RPMI7951 (cell line): Measurements from ENCODE around the gene TCTN1. TPM values are rescaled to one million over a fixed set of nuclear protein-coding genes. Genes with fewer than 3 reads are reported as not detected.
A peak's percentile ranks its signal among the peaks of the same experiment; 100 is the strongest.
"Not testable (repeated sequence)": the region's sequence is repeated elsewhere in the genome, so short reads cannot be mapped to it uniquely, and the experiment has no call there.

ENCODE experiments used
- DNase-seq: peaks from one replicate; pipeline ENCODE4 v3.0.0-alpha.2; 2012; ENCODE audit warnings: low read depth
- total RNA-seq: library from RNA; depleted of rRNA; stranded (reverse); fragments of >200 nt; shearing (Covaris generic); gene quantifications from 2 replicates; pipeline ENCODE4 v1.2.3, GENCODE V29; 2014; rRNA removed

Gene TCTN1
- 18.9 and 24.6 TPM in 2 replicates for total RNA-seq

GRCh38 chr12:110613771-110614684 is at the start of gene TCTN1:
Gene TCTN1 (plus strand): TSS chr12:110614129. CDS start chr12:110614183, 54 bp downstream.
- DNase-seq = peak; percentile 91

DNA sequence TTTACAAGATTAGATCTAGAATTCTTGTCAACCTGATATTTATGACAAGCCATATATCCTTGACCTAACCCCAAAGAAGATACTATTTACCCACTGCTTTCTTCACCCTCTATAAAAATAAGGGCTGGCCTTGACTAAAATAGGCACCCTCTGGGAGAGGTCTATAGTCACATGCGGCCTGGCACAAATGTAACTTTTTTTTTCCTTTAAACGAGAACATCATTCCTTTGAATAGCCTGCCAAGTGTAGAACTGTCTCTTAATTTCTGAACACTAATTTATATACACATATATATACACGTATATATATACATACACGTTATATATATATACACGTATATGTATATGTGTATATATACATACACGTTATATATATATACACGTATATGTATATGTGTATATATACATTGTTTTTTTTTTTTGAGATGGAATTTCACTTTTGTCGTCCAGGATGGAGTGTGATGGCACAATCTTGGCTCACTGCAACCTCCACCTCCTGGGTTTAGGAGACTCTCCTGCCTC is 49.4 kb upstream of the TCTN1 start:
- DNase-seq = no peak

DNA sequence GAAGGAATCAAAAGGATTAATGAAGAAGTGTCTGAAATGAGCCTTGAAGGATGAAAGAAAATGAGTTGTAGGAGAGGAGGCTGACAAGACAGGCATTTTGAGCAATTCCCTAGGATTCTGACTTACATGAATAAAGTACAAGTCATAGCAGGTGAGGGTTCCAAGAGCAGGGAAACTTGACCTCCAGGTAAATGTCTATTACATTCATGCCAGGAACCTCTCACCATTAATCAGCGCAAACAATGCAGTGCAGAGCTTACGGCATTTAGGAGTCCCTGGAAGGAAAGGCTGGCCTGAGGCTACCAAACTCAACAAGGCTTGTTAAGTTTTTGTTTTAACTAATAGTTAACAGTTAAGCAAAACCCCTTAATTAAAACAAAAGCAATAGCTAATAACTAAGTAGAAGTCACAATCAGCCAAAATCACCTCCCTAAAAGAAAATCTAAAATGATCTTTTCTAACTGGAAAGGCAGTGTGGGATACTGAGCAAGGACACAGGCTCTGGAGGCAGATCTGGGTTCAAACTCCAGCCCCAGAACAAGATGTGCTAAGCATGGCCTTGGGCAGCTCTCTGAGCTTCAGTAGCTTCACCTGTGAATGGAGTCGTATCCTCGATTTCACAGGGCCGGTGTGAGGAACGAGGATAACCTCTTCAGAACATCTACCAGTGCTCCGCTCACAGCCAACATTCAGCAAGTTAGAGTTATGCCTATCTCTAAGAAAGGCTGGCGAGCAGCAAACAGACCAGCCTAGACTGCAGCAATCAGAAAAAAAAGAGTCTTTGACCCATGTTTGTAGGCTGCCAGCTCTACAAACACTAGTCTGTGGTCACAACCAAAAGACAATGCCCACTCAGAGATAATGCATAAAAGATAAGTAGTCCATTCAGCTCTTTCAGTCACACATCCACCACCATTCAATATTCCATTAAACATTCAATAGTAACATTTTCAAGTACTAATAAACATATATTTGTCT is 47.7 kb upstream of the TCTN1 start:
- DNase-seq = no peak

DNA sequence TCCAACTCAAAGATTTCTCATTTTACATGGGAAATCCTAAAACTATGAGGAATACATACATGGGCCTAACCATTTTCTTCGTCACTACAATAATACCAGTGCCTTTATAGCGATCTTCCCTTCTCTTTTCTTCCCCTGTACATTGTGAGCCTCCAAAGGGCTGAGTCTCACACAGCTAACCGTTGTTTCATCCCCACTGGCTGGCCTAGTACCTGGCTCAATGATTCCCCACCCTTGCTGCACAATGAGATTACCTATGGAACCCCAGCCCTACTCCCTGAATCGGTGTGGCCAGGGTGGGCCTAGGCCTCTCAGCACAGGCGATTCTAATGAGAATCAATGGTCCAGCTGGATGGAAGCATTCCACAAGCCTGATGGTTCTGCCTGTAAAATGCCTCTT is 46.9 kb upstream of the TCTN1 start:
- no peak for DNase-seq

DNA sequence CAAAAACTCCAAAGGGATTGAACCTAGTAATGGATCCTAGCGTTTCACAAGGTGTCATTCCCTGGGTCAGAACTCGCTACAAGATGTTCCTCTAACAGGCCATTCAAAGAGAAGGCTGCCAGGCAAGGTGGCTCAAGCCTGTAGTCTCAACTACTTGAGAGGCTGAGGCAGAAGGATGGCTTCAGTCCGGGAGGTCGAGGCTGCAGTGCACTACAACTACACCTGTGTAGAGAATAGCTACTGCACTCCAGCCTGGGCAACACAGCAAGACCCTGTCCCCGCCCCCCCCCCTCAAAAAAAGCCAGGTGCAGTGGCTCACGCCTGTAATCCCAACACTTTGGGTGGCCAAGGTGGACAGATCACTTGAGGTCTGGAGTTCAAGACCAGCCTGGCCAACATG is 45.2 kb upstream of the TCTN1 start:
- DNase-seq = no peak

GRCh38 chr12:110569838-110570237 is 44.1 kb upstream of the TCTN1 start:
- DNase-seq = not testable (repeated sequence)

- DNase-seq = not testable (repeated sequence)
These were observed 43.1 kb upstream of the TCTN1 start for GRCh38 chr12:110570798-110571197.

- no peak for DNase-seq
These were observed 39.9 kb upstream of the TCTN1 start for GRCh38 chr12:110574044-110574443.

GRCh38 chr12:110574717-110575230 is 39.2 kb upstream of the TCTN1 start:
- DNase-seq = not testable (repeated sequence)

DNA sequence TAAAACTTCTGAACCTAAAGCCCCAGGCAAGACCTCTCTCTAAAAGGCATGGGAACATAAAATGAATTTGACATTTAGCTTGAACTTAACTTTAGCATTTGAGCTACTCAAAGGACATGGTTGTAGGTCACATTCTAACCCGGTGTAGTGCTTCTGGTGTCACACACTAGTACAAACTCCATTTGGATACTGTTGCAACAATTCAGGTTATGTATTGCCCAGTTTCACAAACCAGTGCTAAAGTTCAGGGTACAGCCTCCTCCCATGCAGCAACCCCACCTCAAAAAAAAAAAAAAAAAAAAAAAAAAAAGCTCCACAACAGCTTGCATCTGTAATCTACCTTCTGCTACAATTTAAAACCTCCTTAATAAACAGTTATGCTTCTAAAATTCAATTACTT is 38.6 kb upstream of the TCTN1 start:
- DNase-seq = no peak

GRCh38 chr12:110576504-110576903 is 37.4 kb upstream of the TCTN1 start:
- DNase-seq = no peak

DNA sequence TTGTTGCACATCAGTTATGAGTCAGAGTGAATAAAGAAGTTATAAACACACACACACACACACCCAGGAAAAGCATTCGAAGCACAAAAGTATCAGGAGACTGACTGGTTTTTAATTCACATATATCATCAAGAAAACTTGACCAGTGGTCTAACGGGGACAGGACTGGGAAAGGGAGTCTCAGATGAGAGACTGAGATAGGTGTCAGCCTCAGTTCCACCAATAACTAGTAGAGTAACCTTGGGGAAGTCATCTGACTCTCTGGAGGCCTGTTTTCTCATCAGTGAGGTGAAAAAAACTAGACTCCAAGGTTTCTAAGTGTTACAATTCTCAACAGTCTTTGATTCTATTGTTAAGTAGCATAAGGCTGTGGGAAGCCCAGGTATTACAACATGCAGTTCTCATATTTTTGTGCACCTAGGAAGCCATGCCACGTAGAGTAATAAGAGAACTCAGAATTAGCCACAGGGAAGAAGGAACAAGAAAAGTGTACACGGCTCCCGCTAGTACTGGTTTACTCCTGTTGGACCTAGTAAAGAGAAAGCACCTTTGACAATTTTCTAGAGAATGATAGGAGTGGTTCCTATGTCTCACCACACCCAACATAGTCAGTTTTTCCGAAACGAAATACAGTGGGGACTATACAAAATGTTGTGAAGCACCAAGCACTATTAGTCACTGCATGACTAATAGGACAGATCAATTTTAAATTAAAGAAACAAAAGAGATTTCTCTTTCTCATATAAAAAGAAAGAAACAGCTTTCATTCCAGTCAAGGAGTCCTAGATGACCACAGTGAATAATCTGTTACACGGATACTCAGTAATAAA is 35.9 kb upstream of the TCTN1 start:
- DNase-seq = peak; percentile 82

DNA sequence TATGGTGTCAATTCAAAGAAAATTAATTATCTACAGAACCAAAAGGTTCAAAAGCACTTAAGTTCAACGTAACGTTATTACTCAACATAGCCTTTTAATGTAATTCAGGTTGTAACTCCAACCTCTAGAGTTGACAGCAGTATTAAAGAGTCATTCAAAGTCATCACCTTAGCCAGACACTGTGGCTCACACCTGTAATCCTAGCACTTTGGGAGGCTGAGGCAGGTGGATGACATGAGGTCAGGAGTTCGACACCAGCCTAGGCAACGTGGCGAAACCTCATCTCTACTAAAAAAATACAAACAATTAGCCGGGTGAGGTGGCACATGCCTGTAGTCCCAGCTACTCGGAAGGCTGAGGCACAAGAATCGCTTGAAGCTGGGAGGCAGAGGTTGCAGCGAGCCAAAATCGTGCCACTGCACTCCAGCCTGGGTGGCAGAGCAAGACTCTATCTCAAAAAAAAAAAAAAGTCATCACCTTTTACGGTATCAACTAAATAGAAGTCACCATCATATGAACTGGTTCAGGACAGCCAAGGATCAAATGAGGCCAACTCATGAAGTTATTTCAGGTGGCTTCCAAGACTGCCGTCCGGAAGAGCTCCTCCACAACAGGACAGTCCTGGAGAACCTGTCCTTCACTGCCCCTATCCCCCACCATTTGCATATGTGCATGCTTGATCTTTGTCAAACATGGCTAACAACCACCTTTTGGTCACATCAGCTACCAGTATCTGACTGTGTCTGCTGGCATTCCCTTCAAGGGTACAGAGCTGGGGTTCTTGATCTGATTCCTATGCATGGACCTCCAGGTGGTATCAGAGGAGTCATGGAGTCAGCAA is 35.0 kb upstream of the TCTN1 start:
- no peak for DNase-seq

DNA sequence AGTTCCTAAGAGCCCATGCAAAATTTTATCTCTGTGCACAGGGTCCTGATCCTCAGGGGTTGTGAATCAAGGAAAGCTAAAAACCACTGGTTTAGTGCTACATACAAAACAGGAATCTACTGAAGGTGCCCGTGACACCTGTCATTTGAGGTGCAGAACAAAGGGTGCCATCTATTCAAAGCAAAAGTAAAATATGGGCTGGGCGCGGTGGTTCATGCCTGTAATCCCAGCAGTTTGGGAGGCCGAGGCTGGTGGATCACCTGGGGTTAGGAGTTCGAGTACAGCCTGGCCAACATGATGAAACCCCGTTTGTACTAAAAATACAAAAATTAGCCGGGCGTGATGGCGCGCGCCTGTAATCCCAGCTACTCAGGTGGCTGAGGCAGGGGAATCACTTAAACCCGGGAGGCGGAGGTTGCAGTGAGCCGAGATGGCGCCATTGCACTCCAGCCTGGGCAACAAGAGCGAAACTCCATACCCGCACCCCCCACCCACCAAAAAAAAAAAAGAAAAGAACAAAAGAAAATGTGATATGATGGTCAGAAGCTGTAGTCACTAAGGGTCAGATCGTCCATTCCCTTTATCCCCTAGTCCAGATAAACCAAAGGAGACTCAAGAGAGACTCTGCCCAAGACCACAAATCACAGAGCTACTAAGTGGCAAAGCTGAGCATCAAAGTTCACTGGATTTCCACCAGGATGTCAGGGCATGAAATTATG is 34.2 kb upstream of the TCTN1 start:
- no peak for DNase-seq

DNA sequence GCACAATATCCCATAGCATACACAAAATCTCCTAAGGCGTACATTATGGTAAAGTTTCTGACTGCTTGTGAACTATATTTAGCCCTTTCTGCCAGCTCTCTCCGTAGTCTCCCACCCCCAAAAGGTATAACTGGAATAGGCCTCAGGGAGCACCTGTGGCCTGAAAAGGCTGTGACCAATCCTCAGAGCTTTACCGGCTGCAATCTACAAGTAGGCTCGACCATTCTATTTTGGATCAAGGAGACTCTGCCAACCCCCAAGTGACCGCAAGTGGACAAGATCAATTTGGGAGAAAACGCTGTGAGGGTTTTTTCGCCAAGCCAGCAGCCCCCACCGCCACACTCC is 32.0 kb upstream of the TCTN1 start:
- no peak for DNase-seq

- DNase-seq = peak; percentile 71
These were observed 31.4 kb upstream of the TCTN1 start for GRCh38 chr12:110582276-110583136.

GRCh38 chr12:110583137-110584059 is 30.5 kb upstream of the TCTN1 start, which contains the start of gene PPTC7:
Gene PPTC7 (minus strand): TSS chr12:110583318. CDS start chr12:110583031, 287 bp downstream.
- DNase-seq = peak; percentile 90
